Sigmoid colon (tissue), 7 donors: ENCODE data around the gene CKAP4. TPM values are rescaled to one million over a fixed set of nuclear protein-coding genes. Genes with fewer than 3 reads are reported as not detected.

Experiments used
- DNase-seq: peaks from one replicate; pipeline ENCODE4 v3.0.0-alpha.2; 2019
- H3K27ac ChIP-seq, 4 donors: fragments of 200-600 bp; sonication (generic); one replicate each; pipeline ENCODE4 v1.5.1; 2016 to 2019; ENCODE audit warnings: mild to moderate bottlenecking in 1 of 4
- H3K27me3 ChIP-seq, 3 donors: fragments of 200-600 bp; sonication (generic); one replicate each; pipeline ENCODE4 v1.5.1; 2019; ENCODE audit warnings: mild to moderate bottlenecking in 1 of 3
- H3K36me3 ChIP-seq, 4 donors: fragments of 200-600 bp; sonication (generic); one replicate each; pipeline ENCODE4 v1.5.1; 2016 to 2019
- H3K4me1 ChIP-seq, 4 donors: fragments of 200-600 bp; sonication (generic); one replicate each; pipeline ENCODE4 v1.5.1; 2017 to 2019
- H3K4me3 ChIP-seq, 4 donors: fragments of 200-600 bp; sonication (generic); one replicate each; pipeline ENCODE4 v1.5.1; 2017 to 2019; ENCODE audit warnings: mild to moderate bottlenecking in 2 of 4, moderate library complexity in 1 of 4
- H3K9me3 ChIP-seq, 4 donors: fragments of 200-600 bp in 3 of 4; sonication (generic) in 3 of 4; one replicate each; pipeline versions ENCODE4 v1.5.1 to v1.6.1; 2013 to 2019
- CTCF ChIP-seq, 4 experiments: fragments of 450-650 bp in 3 of 4; fragments of 200-600 bp in 1 of 4; IDR thresholded peaks; one replicate each; pipeline ENCODE4 v1.5.1; 2016 to 2019; ENCODE audit warnings: antibody characterized with exemption in 4 of 4, mild to moderate bottlenecking in 3 of 4, moderate library complexity in 2 of 4
- EP300 ChIP-seq, 4 donors: sonication (generic); formaldehyde crosslinking; IDR thresholded peaks; one replicate each; pipeline ENCODE4 v1.6.1; 2017; ENCODE audit warnings: antibody characterized with exemption in 4 of 4
- POLR2A ChIP-seq, 2 donors: fragments of 450-650 bp; IDR thresholded peaks; one replicate each; pipeline ENCODE4 v1.6.1; 2016; ENCODE audit warnings: antibody characterized with exemption in 2 of 2, mild to moderate bottlenecking in 2 of 2, moderate library complexity in 2 of 2
- POLR2AphosphoS5 ChIP-seq, 4 donors: sonication (generic); formaldehyde crosslinking; IDR thresholded peaks; one replicate each; pipeline ENCODE4 v1.6.1; 2017; ENCODE audit warnings: antibody characterized with exemption in 4 of 4
- WGBS, 2 donors: extraction: QIAGEN DNeasy Blood & Tissue Kit; methylation state at CpG; one replicate each; pipeline ENCODE4 v1.1.7; 2013; 5-methylcytosine and 5-hydroxymethylcytosine counted together
- intact Hi-C: fragments of 100-400 bp; cut with DNase I; formaldehyde crosslinking; loops from one replicate; pipeline ENCODE4 v1.15.1; 2023
- polyA plus RNA-seq, 3 donors: library from polyadenylated mRNA; stranded (reverse); fragments of 200-250 nt; gene quantifications; one replicate each; pipeline ENCODE4 v1.2.3, GENCODE V29; 2013
- total RNA-seq, 4 donors: library from RNA; depleted of rRNA; stranded (reverse); fragments of >200 nt; gene quantifications; one replicate each; pipeline ENCODE4 v1.1.0, GENCODE V29; 2016
- donor health status: healthy with polysubstance abuse.
- donor health status: Bipolar disorder and iron deficiency.
- donor health status: healthy.

CKAP4 gene
- total and polyA plus RNA-seq, 7 donors = 9.2 to 49.1 (median 23.5) TPM

GRCh38 chr12:106193394-106194215, 54.2 kb downstream of the CKAP4 start:
- Histone ChIP-seq H3K27me3 (no peaks in the 10 kb centered on the region), H3K4me1 (peaks cover 0 to 13% (median 0%) of the 10 kb centered on the region in 4 donors), H3K27ac (no peak overlapping the region), H3K9me3 (no peaks in the 10 kb centered on the region), H3K36me3 (no peaks in the 10 kb centered on the region), H3K4me3 (no peak overlapping the region)
- WGBS, 2 donors = 75 to 81% methylated on average over 10 of the region's 10 CpGs
- DNase-seq = no peak
- TF ChIP-seq EP300 (IDR thresholded peaks at IDR 0.05) (no peak), POLR2A (IDR thresholded peaks at IDR 0.05) (no peak), CTCF (IDR thresholded peaks at IDR 0.05) (no peak), POLR2AphosphoS5 (IDR thresholded peaks at IDR 0.05) (no peak)
- intact Hi-C loops = no loop called here

GRCh38 chr12:106192659-106193393, 55.0 kb downstream of the CKAP4 start:
- no peak for TF ChIP-seq CTCF (IDR thresholded peaks at IDR 0.05)
- TF ChIP-seq POLR2A (IDR thresholded peaks at IDR 0.05) = no peak
- no peak for TF ChIP-seq POLR2AphosphoS5 (IDR thresholded peaks at IDR 0.05)
- TF ChIP-seq EP300 (IDR thresholded peaks at IDR 0.05) = no peak
- 92 to 95% methylated on average over 4 of the region's 4 CpGs for WGBS, 2 donors
- no peaks in the 10 kb centered on the region for H3K36me3 ChIP-seq
- no peak for DNase-seq
- H3K27me3 ChIP-seq = no peaks in the 10 kb centered on the region
- H3K27ac ChIP-seq = no peak overlapping the region
- peaks cover 0 to 13% (median 0%) of the 10 kb centered on the region in 4 donors for H3K4me1 ChIP-seq
- no peaks in the 10 kb centered on the region for H3K9me3 ChIP-seq
- intact Hi-C loops = no loop called here
- H3K4me3 ChIP-seq = no peak overlapping the region

- Histone ChIP-seq H3K4me3 (no peak overlapping the region), H3K36me3 (no peaks in the 10 kb centered on the region), H3K27ac (no peak overlapping the region), H3K27me3 (no peaks in the 10 kb centered on the region), H3K9me3 (no peaks in the 10 kb centered on the region), H3K4me1 (peaks cover 0 to 6% (median 0%) of the 10 kb centered on the region in 4 donors)
- WGBS, 2 donors = 65 to 85% methylated on average over 3 of the region's 3 CpGs
- intact Hi-C loops = no loop called here
- DNase-seq = no peak
- no peak for TF ChIP-seq POLR2AphosphoS5 (IDR thresholded peaks at IDR 0.05)
- TF ChIP-seq POLR2A (IDR thresholded peaks at IDR 0.05) = no peak
- no peak for TF ChIP-seq CTCF (IDR thresholded peaks at IDR 0.05)
- TF ChIP-seq EP300 (IDR thresholded peaks at IDR 0.05) = no peak
Observed at GRCh38 chr12:106190581-106190980, 57.2 kb downstream of the CKAP4 start.

- intact Hi-C loops = no loop called here
- Histone ChIP-seq H3K27ac (no peak overlapping the region), H3K27me3 (no peaks in the 10 kb centered on the region), H3K9me3 (no peaks in the 10 kb centered on the region), H3K36me3 (no peaks in the 10 kb centered on the region), H3K4me1 (no peaks in the 10 kb centered on the region), H3K4me3 (no peak overlapping the region)
- 96% methylated on average over 4 of the region's 4 CpGs for WGBS, 2 donors
- DNase-seq = no peak
- TF ChIP-seq CTCF (IDR thresholded peaks at IDR 0.05) (no peak), POLR2AphosphoS5 (IDR thresholded peaks at IDR 0.05) (no peak), EP300 (IDR thresholded peaks at IDR 0.05) (no peak), POLR2A (IDR thresholded peaks at IDR 0.05) (no peak)
Observed at GRCh38 chr12:106189341-106189740, 58.5 kb downstream of the CKAP4 start.
